Kidney (tissue), 14 donors: ENCODE data around the gene SDK1. TPM values are rescaled to one million over a fixed set of nuclear protein-coding genes. Genes with fewer than 3 reads are reported as not detected.

Experiments used
- DNase-seq, 5 donors: peaks; one replicate each; pipeline ENCODE4 v3.0.0-alpha.2; 2013 to 2020
- FAIRE-seq: peaks from 2 replicates; lab custom pipeline; 2012; peaks lifted over from hg19 to GRCh38; lab: Jason Lieb, UNC
- H3K27ac ChIP-seq, 2 donors: one replicate each; pipeline ENCODE4 v1.7.0; 2013; ENCODE audit warnings: low read depth in 2 of 2, low read length in 2 of 2, inconsistent platforms in 1 of 2
- H3K27me3 ChIP-seq: one replicate; pipeline ENCODE4 v1.7.1; 2013; ENCODE audit warnings: low read length, inconsistent platforms; ENCODE audit not compliant: control insufficient read depth, insufficient read depth
- H3K36me3 ChIP-seq, 3 donors: one replicate each; pipeline versions ENCODE4 v1.7.0 to v1.7.1; 2013; ENCODE audit warnings: low read length in 3 of 3, control low read depth in 1 of 3, inconsistent platforms in 1 of 3; ENCODE audit not compliant: insufficient read depth in 3 of 3, control insufficient read depth in 2 of 3
- H3K4me1 ChIP-seq, 3 donors: one replicate each; pipeline versions ENCODE4 v1.7.0 to v1.7.1; 2013; ENCODE audit warnings: low read length in 3 of 3, inconsistent platforms in 1 of 3, low read depth in 1 of 3; ENCODE audit not compliant: control insufficient read depth in 2 of 3, insufficient read depth in 2 of 3
- H3K4me3 ChIP-seq, 3 donors: one replicate each; pipeline versions ENCODE4 v1.7.0 to v1.8.1; 2013; ENCODE audit warnings: low read length in 3 of 3, control low read depth in 1 of 3, inconsistent platforms in 1 of 3
- H3K9ac ChIP-seq, 3 donors: one replicate each; pipeline versions ENCODE4 v1.7.0 to v1.7.1; 2013; ENCODE audit warnings: low read length in 3 of 3, control low read depth in 1 of 3, inconsistent platforms in 1 of 3
- H3K9me3 ChIP-seq, 3 donors: one replicate each; pipeline versions ENCODE4 v1.7.0 to v1.7.1; 2013; ENCODE audit warnings: low read length in 3 of 3, control low read depth in 1 of 3, inconsistent platforms in 1 of 3; ENCODE audit not compliant: control insufficient read depth in 2 of 3, insufficient read depth in 1 of 3
- intact Hi-C: fragments of 100-400 bp; cut with DNase I; formaldehyde crosslinking; loops from one replicate; pipeline ENCODE4 v1.11.1; 2022
- polyA plus RNA-seq: library from polyadenylated mRNA; stranded (reverse); fragments of 350-450 nt; fragmentation: Illumina TruSeq; extraction: RNeasy Lipid Tissue Mini Kit (QIAGEN cat#74804); gene quantifications from one replicate; pipeline ENCODE4 v1.2.3, GENCODE V29; 2014; ENCODE audit warnings: low read depth, low replicate concordance; ENCODE audit not compliant: insufficient read depth
- total RNA-seq: library from RNA; stranded (reverse); fragmentation: NEBNext Ultra II Directional; extraction: Animal tissue kit (Norgen Biotek cat#: 25700); gene quantifications from one replicate; pipeline ENCODE4 v1.2.1, GENCODE V29; 2021
- TF ChIP-seq, protein P1 (sequence below): IDR thresholded peaks from 3 replicates; pipeline ENCODE4 v1.5.1; 2012; ENCODE audit warnings: mild to moderate bottlenecking, moderate library complexity, borderline replicate concordance; ENCODE audit not compliant: insufficient read depth; ENCODE audit errors: extremely low read depth
- donor health status: control.
- donor health status: control.
- donor health status: control.
- donor health status: control.
- donor health status: control.
- donor health status: DM: yes; HTN: yes; CAD: no.
- donor health status: Normal renal cell carcinoma (clear cell type).

The SDK1 gene
- total and polyA plus RNA-seq, 2 donors from 2014 or later, result 2.0 to 38.3 TPM

DNA sequence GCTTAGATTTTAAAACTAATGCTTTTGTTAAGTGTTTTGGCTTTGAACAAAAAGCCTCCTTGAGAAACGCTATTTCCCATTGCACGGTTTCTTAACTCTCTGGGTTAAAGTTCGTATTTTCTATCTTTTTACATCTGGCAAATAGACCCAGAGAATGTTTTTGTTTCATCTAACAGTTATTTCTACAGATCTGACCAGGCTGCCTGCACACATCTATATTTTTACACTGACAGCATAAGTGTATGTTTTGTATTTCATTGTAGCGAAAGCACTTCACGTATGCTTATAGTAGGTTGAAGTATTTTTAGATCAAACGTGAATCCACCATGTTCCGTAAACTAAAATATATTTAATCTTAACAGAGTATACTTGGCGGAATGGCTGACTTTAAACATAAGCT is 477.3 kb downstream of the SDK1 start:
- H3K36me3 ChIP-seq, result no peaks in the 10 kb centered on the region
- intact Hi-C loops, result no loop called here
- no peak overlapping the region for H3K9ac ChIP-seq
- FAIRE-seq (no peak), DNase-seq (no peak)
- H3K27ac ChIP-seq, result no peak overlapping the region
- H3K9me3 ChIP-seq, result peaks cover 0 to 4% (median 1%) of the 10 kb centered on the region in 3 donors
- H3K4me1 ChIP-seq, result no peaks in the 10 kb centered on the region
- H3K27me3 ChIP-seq, result no peaks in the 10 kb centered on the region
- H3K4me3 ChIP-seq, result no peak overlapping the region
- TF ChIP-seq, protein P1, sequence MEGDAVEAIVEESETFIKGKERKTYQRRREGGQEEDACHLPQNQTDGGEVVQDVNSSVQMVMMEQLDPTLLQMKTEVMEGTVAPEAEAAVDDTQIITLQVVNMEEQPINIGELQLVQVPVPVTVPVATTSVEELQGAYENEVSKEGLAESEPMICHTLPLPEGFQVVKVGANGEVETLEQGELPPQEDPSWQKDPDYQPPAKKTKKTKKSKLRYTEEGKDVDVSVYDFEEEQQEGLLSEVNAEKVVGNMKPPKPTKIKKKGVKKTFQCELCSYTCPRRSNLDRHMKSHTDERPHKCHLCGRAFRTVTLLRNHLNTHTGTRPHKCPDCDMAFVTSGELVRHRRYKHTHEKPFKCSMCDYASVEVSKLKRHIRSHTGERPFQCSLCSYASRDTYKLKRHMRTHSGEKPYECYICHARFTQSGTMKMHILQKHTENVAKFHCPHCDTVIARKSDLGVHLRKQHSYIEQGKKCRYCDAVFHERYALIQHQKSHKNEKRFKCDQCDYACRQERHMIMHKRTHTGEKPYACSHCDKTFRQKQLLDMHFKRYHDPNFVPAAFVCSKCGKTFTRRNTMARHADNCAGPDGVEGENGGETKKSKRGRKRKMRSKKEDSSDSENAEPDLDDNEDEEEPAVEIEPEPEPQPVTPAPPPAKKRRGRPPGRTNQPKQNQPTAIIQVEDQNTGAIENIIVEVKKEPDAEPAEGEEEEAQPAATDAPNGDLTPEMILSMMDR, result no peak

DNA sequence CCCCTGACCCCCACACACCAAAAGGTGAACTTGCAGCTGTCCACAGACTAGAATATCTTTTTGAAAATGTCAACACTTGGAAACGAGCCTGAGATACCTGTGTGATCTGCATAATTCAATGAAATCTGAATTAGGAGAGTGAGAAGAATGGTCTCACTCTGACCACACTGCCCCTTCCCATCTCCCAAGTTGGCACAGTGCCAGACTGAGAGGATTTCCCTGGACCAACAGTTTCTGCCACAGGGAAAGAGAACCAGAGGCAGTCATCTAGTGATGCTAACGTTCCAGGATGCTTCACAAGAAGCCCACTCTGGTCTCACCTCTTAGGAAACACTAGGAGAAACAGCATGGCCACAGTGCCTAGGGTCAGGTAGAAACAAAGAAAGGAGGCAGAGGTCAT is 479.0 kb downstream of the SDK1 start:
- H3K4me3 ChIP-seq, result no peak overlapping the region
- H3K36me3 ChIP-seq, result no peaks in the 10 kb centered on the region
- no peak overlapping the region for H3K27ac ChIP-seq
- H3K27me3 ChIP-seq, result no peaks in the 10 kb centered on the region
- FAIRE-seq (no peak), DNase-seq (no peak)
- intact Hi-C loops, result no loop called here
- no peak overlapping the region for H3K9ac ChIP-seq
- TF ChIP-seq, protein P1, result no peak
- peaks cover 0 to 4% (median 1%) of the 10 kb centered on the region in 3 donors for H3K9me3 ChIP-seq
- H3K4me1 ChIP-seq, result no peaks in the 10 kb centered on the region

DNA sequence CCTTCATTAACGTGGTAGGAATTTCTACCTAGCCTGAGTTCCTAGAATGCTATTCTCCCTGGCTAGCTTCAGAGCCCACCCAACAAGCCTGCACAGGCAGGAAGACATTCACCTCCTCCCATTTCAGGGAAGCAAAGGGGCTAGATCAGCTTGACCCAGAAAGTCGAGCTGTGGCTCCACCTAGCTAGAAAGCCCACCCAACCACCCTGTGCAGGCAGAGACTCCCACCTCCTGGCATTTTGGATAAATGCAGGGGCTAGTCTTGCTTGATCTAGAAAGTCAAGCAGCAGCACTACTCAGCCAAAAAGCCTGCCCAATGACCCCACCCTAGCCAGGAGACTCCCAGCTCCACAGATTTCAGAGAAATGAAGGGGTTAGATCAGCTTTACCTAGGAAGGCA is 479.5 kb downstream of the SDK1 start:
- no peaks in the 10 kb centered on the region for H3K4me1 ChIP-seq
- no peak overlapping the region for H3K4me3 ChIP-seq
- H3K9ac ChIP-seq, result no peak overlapping the region
- H3K27ac ChIP-seq, result no peak overlapping the region
- no peak for FAIRE-seq
- intact Hi-C loops, result no loop called here
- H3K27me3 ChIP-seq, result no peaks in the 10 kb centered on the region
- TF ChIP-seq, protein P1, result no peak
- DNase-seq, result no peak
- H3K36me3 ChIP-seq, result no peaks in the 10 kb centered on the region
- peaks cover 0 to 4% (median 1%) of the 10 kb centered on the region in 3 donors for H3K9me3 ChIP-seq

DNA sequence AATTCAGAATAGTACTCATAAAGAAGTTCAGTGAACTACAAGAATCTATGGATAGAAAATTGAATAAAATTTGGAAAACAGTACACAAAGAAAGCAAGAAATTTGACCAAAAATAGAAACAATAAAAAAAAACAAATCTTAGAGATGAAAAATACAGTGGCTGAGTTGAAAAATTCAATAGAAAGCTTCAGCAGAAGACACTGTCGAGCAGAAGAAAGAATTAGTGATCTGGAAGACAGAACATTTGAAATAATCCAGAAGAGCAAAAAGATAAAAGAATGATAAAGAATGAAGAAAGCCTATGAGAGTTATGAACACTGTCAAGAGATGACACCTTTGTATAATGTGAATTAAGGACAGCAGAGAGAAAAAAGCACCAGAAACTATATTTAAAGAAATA is 480.6 kb downstream of the SDK1 start:
- intact Hi-C loops, result no loop called here
- no peaks in the 10 kb centered on the region for H3K36me3 ChIP-seq

More for the DNA sequence above, 480.6 kb downstream of the SDK1 start:
- Histone ChIP-seq H3K27me3 (no peaks in the 10 kb centered on the region), H3K27ac (no peak overlapping the region), H3K4me3 (no peak overlapping the region), H3K4me1 (no peaks in the 10 kb centered on the region), H3K9me3 (peaks cover 0 to 4% (median 1%) of the 10 kb centered on the region in 3 donors), H3K9ac (no peak overlapping the region)
- FAIRE-seq (no peak), DNase-seq (no peak)
- TF ChIP-seq, protein P1, result no peak
